H1 (cell line): ENCODE results near the gene POLE2. TPM values are rescaled to one million over a fixed set of nuclear protein-coding genes. Genes with fewer than 3 reads are reported as not detected.

Source experiments
- CTCF ChIA-PET: fragments of 300-600 bp; sonication (Branson Sonifier 250); formaldehyde crosslinking; loops from one replicate; lab custom pipeline; 2021; ENCODE audit not compliant: partially characterized antibody; lab: Charles Lee
- POLR2A ChIA-PET: fragments of 300-600 bp; sonication (Branson Sonifier 250); formaldehyde crosslinking; loops from one replicate; lab custom pipeline; 2021; ENCODE audit warnings: inconsistent platforms; ENCODE audit not compliant: partially characterized antibody; lab: Charles Lee
- DNase-seq, 2 experiments: peaks; one replicate each; pipeline versions ENCODE4 v3.0.0 to v3.0.0-alpha.2; 2010 to 2022; ENCODE audit warnings: low spot score in 2 of 2, low read depth in 1 of 2, mixed read lengths in 1 of 2
- FAIRE-seq: peaks from 2 replicates; lab custom pipeline; 2011; peaks lifted over from hg19 to GRCh38; lab: Jason Lieb, UNC
- H2AFZ ChIP-seq: 2 replicates; pipeline ENCODE4 v1.8.1; 2012; ENCODE audit warnings: low read length, inconsistent platforms
- H2AK5ac ChIP-seq: 2 replicates; pipeline ENCODE4 v1.6.1; 2013; ENCODE audit warnings: low read depth, low read length
- H2BK120ac ChIP-seq: replicated peaks from 2 replicates; pipeline ENCODE3; 2013; ENCODE audit warnings: low read depth, low read length, inconsistent platforms
- H2BK12ac ChIP-seq: 2 replicates; pipeline ENCODE4 v1.6.1; 2013; ENCODE audit warnings: low read depth, low read length
- H2BK15ac ChIP-seq: 2 replicates; pipeline ENCODE4 v1.6.1; 2013; ENCODE audit warnings: low read length
- H2BK20ac ChIP-seq: 2 replicates; pipeline ENCODE4 v1.6.1; 2013; ENCODE audit warnings: low read length
- H2BK5ac ChIP-seq: 2 replicates; pipeline ENCODE4 v1.6.1; 2013; ENCODE audit warnings: low read depth, low read length
- H3K14ac ChIP-seq: 2 replicates; pipeline ENCODE4 v1.6.1; 2013; ENCODE audit warnings: inconsistent platforms; ENCODE audit not compliant: insufficient read length
- H3K18ac ChIP-seq: 2 replicates; pipeline ENCODE4 v1.6.1; 2013; ENCODE audit warnings: low read length; ENCODE audit errors: extremely low read depth
- H3K23ac ChIP-seq: 2 replicates; pipeline ENCODE4 v1.6.1; 2013; ENCODE audit warnings: inconsistent platforms; ENCODE audit not compliant: insufficient read length
- H3K23me2 ChIP-seq: 2 replicates; pipeline ENCODE4 v1.6.1; 2013; ENCODE audit warnings: low read depth, low read length
- H3K27ac ChIP-seq: 2 replicates; pipeline ENCODE4 v1.6.1; 2011; ENCODE audit warnings: low read depth, low read length, inconsistent platforms
- H3K27me3 ChIP-seq, 4 experiments: replicated peaks in 1 of 4; 1 replicate in 1 of 4; 2 replicates in 3 of 4; pipeline versions ENCODE4 v1.6.1 to v1.8.1; 2011 to 2013; ENCODE audit warnings: low read length in 3 of 4, mild to moderate bottlenecking in 3 of 4, inconsistent platforms in 2 of 4, mixed read lengths in 2 of 4, moderate library complexity in 1 of 4; ENCODE audit not compliant: control insufficient read depth in 3 of 4, insufficient read depth in 3 of 4; ENCODE audit errors: extremely low read depth in 1 of 4
- H3K36me3 ChIP-seq, 4 experiments: 2 replicates each; pipeline versions ENCODE4 v1.6.1 to v1.8.1; 2011 to 2013; ENCODE audit warnings: mild to moderate bottlenecking in 4 of 4, low read length in 3 of 4, moderate library complexity in 2 of 4, control low read depth in 1 of 4, inconsistent platforms in 1 of 4; ENCODE audit not compliant: insufficient read depth in 4 of 4, control insufficient read depth in 2 of 4
- H3K4ac ChIP-seq: replicated peaks from 2 replicates; pipeline ENCODE3; 2013; ENCODE audit warnings: low read length, low read depth, mixed read lengths, inconsistent platforms; ENCODE audit not compliant: insufficient read length
- H3K4me1 ChIP-seq, 4 experiments: replicated peaks in 1 of 4; 1 replicate in 1 of 4; 2 replicates in 3 of 4; pipeline versions ENCODE4 v1.6.1 to v1.8.1; 2011 to 2013; ENCODE audit warnings: low read length in 3 of 4, inconsistent platforms in 2 of 4, mixed read lengths in 1 of 4; ENCODE audit not compliant: insufficient read depth in 4 of 4, control insufficient read depth in 3 of 4
- H3K4me2 ChIP-seq, 2 experiments: 2 replicates each; pipeline versions ENCODE4 v1.6.1 to v1.8.1; 2011 to 2013; ENCODE audit warnings: low read depth in 2 of 2, low read length in 2 of 2, control low read depth in 1 of 2, inconsistent platforms in 1 of 2, mild to moderate bottlenecking in 1 of 2; ENCODE audit not compliant: insufficient read depth in 1 of 2
- H3K4me3 ChIP-seq, 4 experiments: fragments of 200-600, 300-600 bp in 1 of 4; sonication (generic), shearing (Covaris generic), sonication (Bioruptor Twin) in 1 of 4; 2 replicates each; pipeline versions ENCODE4 v1.5.1 to v1.8.1; 2011 to 2016; ENCODE audit warnings: low read length in 4 of 4, low read depth in 3 of 4, control low read depth in 2 of 4, inconsistent platforms in 2 of 4, mild to moderate bottlenecking in 2 of 4, mixed read lengths in 1 of 4, moderate library complexity in 1 of 4; ENCODE audit not compliant: insufficient read depth in 2 of 4; ENCODE audit errors: extremely low read depth in 1 of 4
- H3K56ac ChIP-seq: replicated peaks from 2 replicates; pipeline ENCODE3; 2013; ENCODE audit warnings: low read depth, mild to moderate bottlenecking, mixed read lengths, low read length, inconsistent platforms; ENCODE audit not compliant: insufficient read length
- H3K79me1 ChIP-seq: 2 replicates; pipeline ENCODE4 v1.6.1; 2013; ENCODE audit warnings: low read depth, low read length, control low read depth
- H3K79me2 ChIP-seq, 2 experiments: 2 replicates each; pipeline versions ENCODE4 v1.6.1 to v1.8.1; 2012 to 2013; ENCODE audit warnings: low read length in 2 of 2, mild to moderate bottlenecking in 2 of 2, inconsistent platforms in 1 of 2; ENCODE audit not compliant: insufficient read depth in 2 of 2, control insufficient read depth in 1 of 2
- H3K9ac ChIP-seq, 4 experiments: replicated peaks in 1 of 4; 1 replicate in 1 of 4; 2 replicates in 3 of 4; pipeline versions ENCODE4 v1.6.1 to v1.8.1; 2011 to 2013; ENCODE audit warnings: low read depth in 3 of 4, low read length in 3 of 4, control low read depth in 2 of 4, mild to moderate bottlenecking in 2 of 4, moderate library complexity in 2 of 4, inconsistent platforms in 1 of 4; ENCODE audit errors: extremely low read depth in 1 of 4
- H3K9me3 ChIP-seq, 2 experiments: 2 replicates each; pipeline versions ENCODE4 v1.6.1 to v1.8.1; 2012 to 2013; ENCODE audit warnings: mild to moderate bottlenecking in 2 of 2, moderate library complexity in 2 of 2, control low read depth in 1 of 2, inconsistent platforms in 1 of 2, low read depth in 1 of 2, low read length in 1 of 2, mixed read lengths in 1 of 2; ENCODE audit not compliant: insufficient read depth in 2 of 2
- H4K20me1 ChIP-seq, 2 experiments: replicated peaks in 1 of 2; 2 replicates each; pipeline versions ENCODE3 to v1.8.1; 2011 to 2013; ENCODE audit warnings: inconsistent platforms in 2 of 2, low read length in 2 of 2, mild to moderate bottlenecking in 1 of 2; ENCODE audit not compliant: insufficient read depth in 2 of 2, control insufficient read depth in 1 of 2
- H4K5ac ChIP-seq: 2 replicates; pipeline ENCODE4 v1.6.1; 2013; ENCODE audit warnings: low read length, low read depth, mixed read lengths, inconsistent platforms; ENCODE audit not compliant: insufficient read length
- H4K8ac ChIP-seq: 2 replicates; pipeline ENCODE4 v1.8.0; 2013; ENCODE audit warnings: mild to moderate bottlenecking, moderate library complexity, low read length, inconsistent platforms; ENCODE audit not compliant: insufficient read depth; ENCODE audit errors: extremely low read depth
- H4K91ac ChIP-seq: replicated peaks from 2 replicates; pipeline ENCODE3; 2013; ENCODE audit warnings: low read length, mixed read lengths, inconsistent platforms; ENCODE audit not compliant: insufficient read length
- CBX5 ChIP-seq: fragments of 300-800, 300-1000 bp; sonication (generic); IDR thresholded peaks from 2 replicates; pipeline ENCODE4 v1.7.1; 2016; ENCODE audit warnings: antibody characterized with exemption, low read length, low read depth
- CBX8 ChIP-seq: fragments of 300-800, 300-1000 bp; sonication (generic); IDR thresholded peaks from 2 replicates; pipeline ENCODE4 v1.7.1; 2016; ENCODE audit warnings: low read depth, low read length, borderline replicate concordance
- CEBPB ChIP-seq: IDR thresholded peaks from 2 replicates; pipeline ENCODE4 v1.6.1; 2012; ENCODE audit warnings: low read depth, low read length
- HDAC6 ChIP-seq: IDR thresholded peaks from one replicate; pipeline ENCODE4 v1.7.1; 2012; ENCODE audit warnings: low read depth, mild to moderate bottlenecking, inconsistent platforms, low read length, moderate library complexity
- JUN ChIP-seq: IDR thresholded peaks from 2 replicates; pipeline ENCODE4 v1.6.1; 2011; ENCODE audit warnings: low read depth, mild to moderate bottlenecking, improper control_type of control experiment, low read length
- NRF1 ChIP-seq: IDR thresholded peaks from 2 replicates; pipeline ENCODE4 v1.6.1; 2011; ENCODE audit warnings: mild to moderate bottlenecking, low read depth, low read length, improper control_type of control experiment
- POLR2A ChIP-seq, 2 experiments: IDR thresholded peaks; 1 replicate in 1 of 2; 2 replicates in 1 of 2; pipeline ENCODE4 v1.6.1; 2011; ENCODE audit warnings: low read depth in 2 of 2, low read length in 2 of 2, mild to moderate bottlenecking in 2 of 2; ENCODE audit errors: control extremely low read depth in 1 of 2
- POLR2AphosphoS5 ChIP-seq: IDR thresholded peaks from 2 replicates; pipeline ENCODE4 v1.6.1; 2011; ENCODE audit warnings: low read depth, low read length
- RAD21 ChIP-seq, 2 experiments: IDR thresholded peaks in 1 of 2; conservative IDR thresholded peaks in 1 of 2; 2 replicates each; pipeline ENCODE4 v1.6.1; 2011; ENCODE audit warnings: low read depth in 2 of 2, low read length in 2 of 2, improper control_type of control experiment in 1 of 2, inconsistent platforms in 1 of 2, mild to moderate bottlenecking in 1 of 2, moderate library complexity in 1 of 2
- RBBP5 ChIP-seq: IDR thresholded peaks from 2 replicates; pipeline ENCODE4 v1.7.1; 2012; ENCODE audit warnings: low read depth, mild to moderate bottlenecking, inconsistent platforms, low read length, moderate library complexity, borderline replicate concordance
- TAF1 ChIP-seq: IDR thresholded peaks from 2 replicates; pipeline ENCODE4 v1.6.1; 2011; ENCODE audit warnings: mild to moderate bottlenecking, low read depth, low read length
- TCF12 ChIP-seq: IDR thresholded peaks from 2 replicates; pipeline ENCODE4 v1.6.1; 2011; ENCODE audit warnings: low read depth, mild to moderate bottlenecking, low read length
- polyA plus RNA-seq, 7 experiments: library from polyadenylated mRNA; depleted of rRNA in 3 of 7; stranded (reverse) in 5 of 7; unstranded in 2 of 7; fragments of >200 nt in 5 of 7; fragments of 200-250 nt in 2 of 7; gene quantifications; 1 replicate in 5 of 7; 2 replicates in 1 of 7; 4 replicates in 1 of 7; pipeline versions ENCODE4 v1.2.1 to v1.2.3, GENCODE V29; 2011 to 2013; ENCODE audit warnings: missing spikeins in 2 of 7, mixed read lengths in 2 of 7
- total RNA-seq: library from RNA; stranded (reverse); fragmentation: NEBNext Ultra II Directional; extraction: Animal tissue kit (Norgen Biotek cat#: 25700); gene quantifications from 2 replicates; pipeline ENCODE4 v1.2.1, GENCODE V29; 2021
- TF ChIP-seq, protein P1 (sequence below): IDR thresholded peaks from 2 replicates; pipeline ENCODE4 v1.6.1; 2012; ENCODE audit warnings: inconsistent platforms
- TF ChIP-seq, protein P2 (sequence below): IDR thresholded peaks from 2 replicates; pipeline ENCODE4 v1.6.1; 2012; ENCODE audit warnings: low read length, inconsistent platforms

Gene POLE2
- total and polyA plus RNA-seq, 2 of the 8 experiments (the other 6 are each of a cell fraction or from before 2014, with no cell fraction given): 31.2 to 41.7 TPM

DNA sequence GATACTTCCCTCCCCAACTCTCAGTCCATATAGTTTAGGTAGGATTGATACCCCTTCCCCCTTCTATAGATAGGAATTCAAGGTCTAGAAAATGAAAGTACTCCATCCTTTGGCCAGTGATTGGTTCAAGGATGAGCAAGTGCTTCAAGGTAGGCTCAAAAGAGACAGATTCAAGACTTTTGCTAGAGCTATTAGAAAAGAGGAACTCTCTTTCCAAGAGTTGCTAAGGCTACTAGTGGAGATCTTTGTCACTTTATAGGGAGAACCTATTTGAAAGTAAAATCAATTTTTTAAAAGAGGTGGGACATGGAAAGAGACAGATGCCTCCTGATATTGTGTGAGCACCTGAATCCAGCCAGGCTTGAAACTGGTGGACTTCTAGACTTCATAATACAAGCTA, 17.5 kb downstream of the POLE2 start:
- Histone ChIP-seq H3K9me3 (no peaks in the 10 kb centered on the region), H4K8ac (no peak overlapping the region), H3K79me1 (no peaks in the 10 kb centered on the region), H3K79me2 (no peaks in the 10 kb centered on the region), H3K18ac (no peak overlapping the region), H2BK15ac (no peak overlapping the region), H3K23ac (no peak overlapping the region), H3K27ac (no peak overlapping the region), H2BK5ac (no peak overlapping the region), H3K4ac (no peak overlapping the region), H3K4me1 (no peaks in the 10 kb centered on the region), H3K23me2 (no peaks in the 10 kb centered on the region), H4K20me1 (no peaks in the 10 kb centered on the region), H3K14ac (no peak overlapping the region), H3K9ac (no peak overlapping the region), H2BK120ac (no peak overlapping the region), H2BK20ac (no peak overlapping the region), H2BK12ac (no peak overlapping the region), H3K27me3 (no peaks in the 10 kb centered on the region), H3K56ac (no peak overlapping the region), H3K36me3 (peaks cover 0 to 32% (median 7%) of the 10 kb centered on the region in 4 experiments; a peak in 7 of 8 replicates), H3K4me3 (no peak overlapping the region), H4K5ac (no peak overlapping the region), H2AFZ (no peak overlapping the region), H2AK5ac (no peak overlapping the region), H4K91ac (no peak overlapping the region), H3K4me2 (no peak overlapping the region)
- POLR2A ChIA-PET: interaction anchor here (1.6 kb wide), 1 partner anchor 10 kb away, joined by 3 read pairs; no protein-coding TSS in a partner anchor
- DNase-seq (no peak), FAIRE-seq (no peak)
- CTCF ChIA-PET: no interaction called here
- TF ChIP-seq CBX8 (no peak), RBBP5 (no peak), POLR2AphosphoS5 (no peak), JUN (no peak), NRF1 (no peak), TCF12 (no peak), RAD21 (IDR thresholded peaks at IDR 0.05 in 1 of 2, conservative IDR thresholded peaks at IDR 0.05 in 1 of 2; ENCODE audit: low read depth in 2 of 2, low read length in 2 of 2) (no peak), CEBPB (no peak), TAF1 (no peak), HDAC6 (no peak), POLR2A (IDR thresholded peaks at IDR 0.05; ENCODE audit: control extremely low read depth in 1 of 2, low read depth in 2 of 2, low read length in 2 of 2) (no peak), CBX5 (no peak)
- TF ChIP-seq, protein P1, sequence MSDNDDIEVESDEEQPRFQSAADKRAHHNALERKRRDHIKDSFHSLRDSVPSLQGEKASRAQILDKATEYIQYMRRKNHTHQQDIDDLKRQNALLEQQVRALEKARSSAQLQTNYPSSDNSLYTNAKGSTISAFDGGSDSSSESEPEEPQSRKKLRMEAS: no peak
- TF ChIP-seq, protein P2, sequence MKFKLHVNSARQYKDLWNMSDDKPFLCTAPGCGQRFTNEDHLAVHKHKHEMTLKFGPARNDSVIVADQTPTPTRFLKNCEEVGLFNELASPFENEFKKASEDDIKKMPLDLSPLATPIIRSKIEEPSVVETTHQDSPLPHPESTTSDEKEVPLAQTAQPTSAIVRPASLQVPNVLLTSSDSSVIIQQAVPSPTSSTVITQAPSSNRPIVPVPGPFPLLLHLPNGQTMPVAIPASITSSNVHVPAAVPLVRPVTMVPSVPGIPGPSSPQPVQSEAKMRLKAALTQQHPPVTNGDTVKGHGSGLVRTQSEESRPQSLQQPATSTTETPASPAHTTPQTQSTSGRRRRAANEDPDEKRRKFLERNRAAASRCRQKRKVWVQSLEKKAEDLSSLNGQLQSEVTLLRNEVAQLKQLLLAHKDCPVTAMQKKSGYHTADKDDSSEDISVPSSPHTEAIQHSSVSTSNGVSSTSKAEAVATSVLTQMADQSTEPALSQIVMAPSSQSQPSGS: no peak
